Progenitor cell of endocrine pancreas (in vitro differentiated cells): ENCODE results near the gene IGFALS. TPM values are rescaled to one million over a fixed set of nuclear protein-coding genes. Genes with fewer than 3 reads are reported as not detected.

Experiments
- DNase-seq: peaks from one replicate; pipeline ENCODE4 v3.0.0; 2021; ENCODE audit warnings: low spot score; ENCODE audit not compliant: unreplicated experiment
- H3K27ac Mint-ChIP-seq: 2 replicates; pipeline ENCODE4 v1.8.0; 2021; ENCODE audit warnings: mild to moderate bottlenecking, moderate library complexity, mixed read lengths
- H3K27me3 Mint-ChIP-seq: 2 replicates; pipeline ENCODE4 v1.8.0; 2021; ENCODE audit warnings: mixed read lengths
- H3K36me3 Mint-ChIP-seq: 2 replicates; pipeline ENCODE4 v1.8.0; 2022; ENCODE audit warnings: mixed read lengths; ENCODE audit not compliant: insufficient read depth
- H3K4me1 Mint-ChIP-seq: 2 replicates; pipeline ENCODE4 v1.8.0; 2021; ENCODE audit warnings: low read depth, mixed read lengths
- H3K4me3 Mint-ChIP-seq: 2 replicates; pipeline ENCODE4 v1.8.0; 2021; ENCODE audit warnings: low read depth, mild to moderate bottlenecking, moderate library complexity, mixed read lengths
- H3K9me3 Mint-ChIP-seq: 2 replicates; pipeline ENCODE4 v1.8.0; 2021; ENCODE audit warnings: low read depth, mixed read lengths
- total RNA-seq: library from RNA; stranded (reverse); gene quantifications from 2 replicates; pipeline ENCODE4 v1.2.1, GENCODE V29; 2021
- TF ChIP-seq, protein P1 (sequence below): fragments of 200-600 bp; sonication (generic); IDR thresholded peaks from one replicate; pipeline ENCODE4 v1.5.0; 2021; ENCODE audit warnings: antibody characterized with exemption, mild to moderate bottlenecking; ENCODE audit not compliant: unreplicated experiment

Gene IGFALS
- total RNA-seq, 1 donor from 2014 or later, result 1.2 TPM

DNA sequence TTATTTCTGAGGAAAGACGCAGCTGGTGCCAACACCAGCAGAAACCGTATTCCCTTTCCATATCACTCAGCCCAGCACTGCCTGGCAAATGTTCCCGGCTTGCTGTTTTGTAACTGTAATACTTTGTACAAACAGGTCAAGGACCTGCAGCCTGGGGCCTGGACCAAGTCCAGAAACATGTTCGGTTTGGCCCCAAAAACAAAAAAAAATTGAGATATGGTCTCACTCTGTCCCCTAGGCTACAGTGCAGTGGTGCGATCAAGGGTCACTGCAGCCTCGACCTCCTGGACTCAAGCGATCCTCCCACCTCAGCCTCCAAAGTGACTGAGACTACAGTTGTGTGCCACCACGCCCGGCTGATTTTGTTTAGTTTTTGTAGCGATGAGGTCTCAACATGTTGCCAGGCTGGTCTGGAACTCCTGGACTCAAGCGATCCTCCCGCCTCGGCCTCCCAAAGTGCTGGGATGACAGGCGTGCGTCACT lies 31.9 kb upstream of the IGFALS start:
- DNase-seq, result no peak
- Mint-ChIP-seq H3K9me3 (no peaks in the 10 kb centered on the region), H3K4me1 (peaks cover 31% of the 10 kb centered on the region), H3K4me3 (peak overlapping the region; percentile 71), H3K36me3 (no peaks in the 10 kb centered on the region), H3K27ac (peak overlapping the region; percentile 76), H3K27me3 (no peaks in the 10 kb centered on the region)
- TF ChIP-seq, protein P1, sequence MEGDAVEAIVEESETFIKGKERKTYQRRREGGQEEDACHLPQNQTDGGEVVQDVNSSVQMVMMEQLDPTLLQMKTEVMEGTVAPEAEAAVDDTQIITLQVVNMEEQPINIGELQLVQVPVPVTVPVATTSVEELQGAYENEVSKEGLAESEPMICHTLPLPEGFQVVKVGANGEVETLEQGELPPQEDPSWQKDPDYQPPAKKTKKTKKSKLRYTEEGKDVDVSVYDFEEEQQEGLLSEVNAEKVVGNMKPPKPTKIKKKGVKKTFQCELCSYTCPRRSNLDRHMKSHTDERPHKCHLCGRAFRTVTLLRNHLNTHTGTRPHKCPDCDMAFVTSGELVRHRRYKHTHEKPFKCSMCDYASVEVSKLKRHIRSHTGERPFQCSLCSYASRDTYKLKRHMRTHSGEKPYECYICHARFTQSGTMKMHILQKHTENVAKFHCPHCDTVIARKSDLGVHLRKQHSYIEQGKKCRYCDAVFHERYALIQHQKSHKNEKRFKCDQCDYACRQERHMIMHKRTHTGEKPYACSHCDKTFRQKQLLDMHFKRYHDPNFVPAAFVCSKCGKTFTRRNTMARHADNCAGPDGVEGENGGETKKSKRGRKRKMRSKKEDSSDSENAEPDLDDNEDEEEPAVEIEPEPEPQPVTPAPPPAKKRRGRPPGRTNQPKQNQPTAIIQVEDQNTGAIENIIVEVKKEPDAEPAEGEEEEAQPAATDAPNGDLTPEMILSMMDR, result no peak

DNA sequence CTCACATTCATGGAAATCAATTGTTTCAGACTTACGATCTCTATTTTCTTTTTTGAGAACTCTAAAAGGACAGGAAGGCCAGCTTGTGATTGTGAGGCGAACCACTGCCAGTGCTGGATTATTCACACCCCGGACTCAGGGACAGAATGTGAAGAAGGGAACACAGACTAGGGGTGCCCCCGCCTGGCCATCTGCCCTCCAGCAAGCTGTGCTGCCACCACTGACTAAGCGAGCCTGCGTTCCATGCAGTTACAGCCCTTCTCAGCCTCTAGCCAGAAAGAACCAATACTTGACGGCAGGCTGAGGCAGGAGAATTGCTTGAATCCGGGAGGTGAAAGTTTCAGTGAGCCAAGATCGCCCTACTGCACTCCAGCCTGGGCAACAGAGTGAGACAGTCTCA lies 30.3 kb upstream of the IGFALS start:
- H3K36me3 Mint-ChIP-seq, result peaks cover 2% of the 10 kb centered on the region
- DNase-seq, result no peak
- peaks cover 22% of the 10 kb centered on the region for H3K4me1 Mint-ChIP-seq
- H3K4me3 Mint-ChIP-seq, result peak overlapping the region; percentile 59
- no peaks in the 10 kb centered on the region for H3K9me3 Mint-ChIP-seq
- H3K27me3 Mint-ChIP-seq, result no peaks in the 10 kb centered on the region
- TF ChIP-seq, protein P1, result peak; percentile 32
- H3K27ac Mint-ChIP-seq, result peak overlapping the region; percentile 16

DNA sequence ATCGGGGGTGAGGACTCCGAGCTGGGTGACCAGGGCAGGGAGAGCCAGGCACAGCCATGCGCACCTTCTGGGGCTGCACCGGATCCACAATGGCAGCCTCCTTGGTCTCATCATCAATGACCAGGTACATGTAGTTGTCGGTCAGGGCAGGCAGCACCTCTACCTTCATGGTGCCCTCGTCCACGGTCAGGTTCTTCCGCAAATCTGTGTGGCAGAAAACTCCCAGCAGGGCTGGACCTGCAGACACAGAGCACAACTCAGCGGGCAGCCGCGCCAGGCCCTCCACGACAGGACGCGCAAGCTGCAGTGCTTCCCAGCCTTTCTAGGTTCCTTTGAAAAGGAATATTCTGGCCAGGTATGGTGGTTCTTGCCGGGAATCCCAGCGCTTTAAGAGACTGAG lies 29.3 kb upstream of the IGFALS start:
- Mint-ChIP-seq H3K27ac (no peak overlapping the region), H3K9me3 (no peaks in the 10 kb centered on the region), H3K27me3 (no peaks in the 10 kb centered on the region), H3K4me1 (peaks cover 14% of the 10 kb centered on the region), H3K36me3 (peaks cover 2% of the 10 kb centered on the region), H3K4me3 (no peak overlapping the region)
- TF ChIP-seq, protein P1, result no peak
- DNase-seq, result no peak

DNA sequence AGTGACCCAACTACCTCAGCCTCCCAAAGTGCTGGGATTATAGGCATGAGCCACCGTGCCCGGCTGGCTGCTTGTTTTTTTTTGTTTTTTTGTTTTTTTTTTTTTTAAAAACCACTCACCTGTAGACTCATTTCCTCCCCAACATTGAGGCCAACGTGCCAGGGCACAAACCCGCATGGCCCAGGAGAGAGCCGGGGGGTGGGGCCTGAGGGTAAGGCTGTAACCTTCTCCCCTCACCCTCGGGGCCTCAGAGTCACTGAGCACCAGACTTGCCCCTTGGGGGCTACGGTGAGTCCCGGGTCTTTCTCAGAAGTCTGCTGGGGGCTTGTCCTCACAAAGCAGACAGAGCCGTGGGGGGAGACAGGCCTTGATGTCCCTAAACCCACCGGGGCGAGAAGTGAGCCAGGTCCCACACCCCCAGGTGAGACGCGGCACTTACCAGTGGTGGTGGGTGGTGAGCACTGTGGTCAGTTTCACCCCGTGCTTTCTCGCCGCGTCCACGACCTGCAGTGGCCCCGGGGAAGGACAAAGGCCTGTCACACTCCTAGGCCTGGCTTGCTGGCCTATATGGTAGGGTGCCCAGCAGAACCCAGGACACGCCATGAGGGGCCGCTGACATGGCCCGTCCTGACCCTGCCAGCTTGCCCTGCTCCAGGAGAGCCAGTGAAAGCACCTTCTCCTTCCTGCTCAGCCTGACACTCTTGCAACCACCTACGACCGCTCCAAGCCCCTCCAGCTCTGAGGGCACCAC lies 28.5 kb upstream of the IGFALS start:
- peaks cover 2% of the 10 kb centered on the region for H3K36me3 Mint-ChIP-seq
- DNase-seq, result no peak
- no peak overlapping the region for H3K27ac Mint-ChIP-seq
- H3K27me3 Mint-ChIP-seq, result no peaks in the 10 kb centered on the region
- TF ChIP-seq, protein P1, result no peak
- H3K4me3 Mint-ChIP-seq, result no peak overlapping the region
- H3K4me1 Mint-ChIP-seq, result peaks cover 9% of the 10 kb centered on the region
- H3K9me3 Mint-ChIP-seq, result no peaks in the 10 kb centered on the region

DNA sequence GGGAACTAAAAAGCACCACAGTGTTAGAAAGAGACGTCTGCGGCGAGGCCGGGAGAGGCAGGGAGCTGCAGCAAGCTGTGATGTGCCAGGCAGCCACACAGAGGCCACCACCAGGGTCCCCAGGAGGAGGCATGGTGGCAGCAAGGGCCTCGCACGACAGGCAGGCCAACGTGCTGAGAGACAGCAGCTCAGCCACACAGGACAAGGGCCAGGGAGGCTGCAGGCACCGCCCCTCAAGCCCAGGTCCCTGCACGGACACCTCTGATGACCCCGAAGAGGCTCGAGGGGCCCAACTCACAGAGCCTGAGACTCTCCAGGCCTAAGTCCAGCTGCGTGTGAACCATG lies 27.4 kb upstream of the IGFALS start:
- no peak overlapping the region for H3K4me3 Mint-ChIP-seq
- no peaks in the 10 kb centered on the region for H3K9me3 Mint-ChIP-seq
- no peaks in the 10 kb centered on the region for H3K27me3 Mint-ChIP-seq
- peaks cover 2% of the 10 kb centered on the region for H3K36me3 Mint-ChIP-seq
- DNase-seq, result no peak
- peaks cover 9% of the 10 kb centered on the region for H3K4me1 Mint-ChIP-seq
- H3K27ac Mint-ChIP-seq, result no peak overlapping the region
- TF ChIP-seq, protein P1, result no peak
